MM.1S (cell line): ENCODE results near the gene SYT9.

Source experiments
- EZH2 ChIP-seq: fragments of 300-600 bp; sonication (generic); optimal IDR thresholded peaks from 2 replicates; pipeline ENCODE3; 2017; ENCODE audit warnings: low read depth, mild to moderate bottlenecking, antibody characterized with exemption, low read length, mixed read lengths
- TF ChIP-seq, protein P1 (sequence below): fragments of 300-600 bp; sonication (generic); IDR thresholded peaks from 2 replicates; pipeline ENCODE4 v1.5.1; 2016; ENCODE audit warnings: antibody characterized with exemption, low read length, mixed read lengths

DNA sequence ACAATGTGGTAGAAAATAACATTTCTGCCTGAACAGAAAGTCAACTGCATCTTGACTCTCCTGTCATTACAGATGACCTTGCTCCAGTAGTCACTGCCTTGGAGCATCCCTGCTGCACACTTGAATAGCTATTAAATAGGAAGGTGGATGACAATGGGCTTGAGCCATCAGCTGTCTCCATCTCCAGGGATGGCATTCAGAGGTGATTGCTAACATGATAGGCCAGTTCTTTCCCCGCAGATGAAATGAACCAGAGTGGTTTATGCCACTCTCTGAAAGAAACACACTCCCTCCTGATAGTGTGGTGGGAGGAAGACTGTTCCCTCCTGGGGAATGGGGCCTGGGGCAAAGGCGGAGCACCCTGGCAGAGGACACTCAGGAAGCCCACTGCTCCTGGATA, 176.5 kb downstream of the SYT9 start:
- TF ChIP-seq, protein P1, sequence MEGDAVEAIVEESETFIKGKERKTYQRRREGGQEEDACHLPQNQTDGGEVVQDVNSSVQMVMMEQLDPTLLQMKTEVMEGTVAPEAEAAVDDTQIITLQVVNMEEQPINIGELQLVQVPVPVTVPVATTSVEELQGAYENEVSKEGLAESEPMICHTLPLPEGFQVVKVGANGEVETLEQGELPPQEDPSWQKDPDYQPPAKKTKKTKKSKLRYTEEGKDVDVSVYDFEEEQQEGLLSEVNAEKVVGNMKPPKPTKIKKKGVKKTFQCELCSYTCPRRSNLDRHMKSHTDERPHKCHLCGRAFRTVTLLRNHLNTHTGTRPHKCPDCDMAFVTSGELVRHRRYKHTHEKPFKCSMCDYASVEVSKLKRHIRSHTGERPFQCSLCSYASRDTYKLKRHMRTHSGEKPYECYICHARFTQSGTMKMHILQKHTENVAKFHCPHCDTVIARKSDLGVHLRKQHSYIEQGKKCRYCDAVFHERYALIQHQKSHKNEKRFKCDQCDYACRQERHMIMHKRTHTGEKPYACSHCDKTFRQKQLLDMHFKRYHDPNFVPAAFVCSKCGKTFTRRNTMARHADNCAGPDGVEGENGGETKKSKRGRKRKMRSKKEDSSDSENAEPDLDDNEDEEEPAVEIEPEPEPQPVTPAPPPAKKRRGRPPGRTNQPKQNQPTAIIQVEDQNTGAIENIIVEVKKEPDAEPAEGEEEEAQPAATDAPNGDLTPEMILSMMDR = no peak
- TF ChIP-seq EZH2 = no peak
